Measurements from ENCODE around the gene KCNB1. TPM values are rescaled to one million over a fixed set of nuclear protein-coding genes. Genes with fewer than 3 reads are reported as not detected.
A peak's percentile ranks its signal among the peaks of the same experiment; 100 is the strongest.

KCNB1 gene
- total and polyA plus RNA-seq, 2 donors (not counting 1 experiment from before 2014, with no cell fraction given), result under 0.01 to 0.07 TPM

DNA sequence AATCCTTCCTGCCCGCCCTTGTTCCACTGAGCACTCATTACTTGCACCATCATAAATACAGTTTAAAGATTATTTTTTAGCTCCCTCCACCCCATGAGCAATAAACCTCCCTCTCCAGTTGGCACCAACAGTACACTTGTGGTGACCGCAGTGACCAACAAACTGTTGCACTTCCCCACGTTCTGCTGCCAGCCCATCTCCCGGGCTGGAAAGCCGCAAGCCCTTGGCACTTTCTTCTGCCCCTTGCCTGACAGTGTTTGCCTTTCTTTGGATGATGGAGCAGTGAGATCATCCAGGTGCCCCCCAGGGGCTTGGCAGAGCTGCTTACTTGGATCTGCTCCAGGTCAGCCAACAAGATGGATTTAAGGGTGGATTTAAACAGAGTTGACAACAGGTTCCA lies 21.6 kb downstream of the KCNB1 start:
- no peak overlapping the region for H3K4me3 ChIP-seq (replicated peaks in 1 of 4; ENCODE audit: control extremely low read depth in 1 of 4, insufficient read depth in 1 of 4, low read depth in 3 of 4, low read length in 4 of 4)
- no peak overlapping the region for H3K4me2 ChIP-seq (ENCODE audit: extremely low read depth, insufficient read depth, low read length)
- no peaks in the 10 kb centered on the region for H3K9me3 ChIP-seq (ENCODE audit: control insufficient read depth, insufficient read depth, low read depth, low read length)
- no peak overlapping the region for H3K27ac ChIP-seq (ENCODE audit: insufficient read depth, low read length)
- no peaks in the 10 kb centered on the region for H3K79me2 ChIP-seq (ENCODE audit: control insufficient read depth, insufficient read depth, low read length)
- H4K20me1 ChIP-seq (ENCODE audit: control insufficient read depth, extremely low read depth, insufficient read depth, low read length), result no peaks in the 10 kb centered on the region
- H3K36me3 ChIP-seq (ENCODE audit: control insufficient read depth, insufficient read depth, low read length), result no peaks in the 10 kb centered on the region
- H2AFZ ChIP-seq (ENCODE audit: low read length), result no peak overlapping the region
- DNase-seq (ENCODE audit: low read depth in 2 of 2), result peak in 1 of 2 donors; percentile 51
- H3K9ac ChIP-seq (ENCODE audit: insufficient read depth, low read length), result no peak overlapping the region
- H3K4me1 ChIP-seq (ENCODE audit: control insufficient read depth, extremely low read depth, insufficient read depth, low read length), result no peaks in the 10 kb centered on the region
- TF ChIP-seq EZH2 (IDR thresholded peaks at IDR 0.05; ENCODE audit: low read length, missing control alignments), result no peak
- TF ChIP-seq, protein P1, sequence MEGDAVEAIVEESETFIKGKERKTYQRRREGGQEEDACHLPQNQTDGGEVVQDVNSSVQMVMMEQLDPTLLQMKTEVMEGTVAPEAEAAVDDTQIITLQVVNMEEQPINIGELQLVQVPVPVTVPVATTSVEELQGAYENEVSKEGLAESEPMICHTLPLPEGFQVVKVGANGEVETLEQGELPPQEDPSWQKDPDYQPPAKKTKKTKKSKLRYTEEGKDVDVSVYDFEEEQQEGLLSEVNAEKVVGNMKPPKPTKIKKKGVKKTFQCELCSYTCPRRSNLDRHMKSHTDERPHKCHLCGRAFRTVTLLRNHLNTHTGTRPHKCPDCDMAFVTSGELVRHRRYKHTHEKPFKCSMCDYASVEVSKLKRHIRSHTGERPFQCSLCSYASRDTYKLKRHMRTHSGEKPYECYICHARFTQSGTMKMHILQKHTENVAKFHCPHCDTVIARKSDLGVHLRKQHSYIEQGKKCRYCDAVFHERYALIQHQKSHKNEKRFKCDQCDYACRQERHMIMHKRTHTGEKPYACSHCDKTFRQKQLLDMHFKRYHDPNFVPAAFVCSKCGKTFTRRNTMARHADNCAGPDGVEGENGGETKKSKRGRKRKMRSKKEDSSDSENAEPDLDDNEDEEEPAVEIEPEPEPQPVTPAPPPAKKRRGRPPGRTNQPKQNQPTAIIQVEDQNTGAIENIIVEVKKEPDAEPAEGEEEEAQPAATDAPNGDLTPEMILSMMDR (conservative IDR thresholded peaks at IDR 0.05 in 1 of 2, IDR thresholded peaks at IDR 0.05 in 1 of 2; ENCODE audit: low read depth in 1 of 2, low read length in 2 of 2), result no peak
- H3K27me3 ChIP-seq (ENCODE audit: control insufficient read depth, insufficient read depth, low read length), result peaks cover 2% of the 10 kb centered on the region

DNA sequence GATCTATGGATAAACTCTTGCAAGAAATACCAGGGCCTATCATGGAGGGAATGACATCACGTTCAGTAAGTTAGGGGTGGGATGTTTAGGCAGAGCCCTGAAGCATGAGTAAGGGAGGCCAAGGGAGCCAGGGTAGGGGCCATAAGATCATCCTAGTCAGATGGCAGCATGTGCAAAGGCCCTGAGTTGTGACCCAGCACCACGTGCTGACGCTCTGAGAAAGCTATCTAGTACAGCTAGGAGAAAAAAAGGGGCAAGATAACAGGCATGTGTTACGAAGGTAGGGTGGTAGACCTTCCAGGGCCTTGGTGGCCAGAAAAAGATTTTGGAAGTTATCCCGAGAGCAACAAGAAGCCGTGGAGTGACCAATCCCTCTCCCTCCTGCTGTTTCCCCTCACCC lies 22.3 kb downstream of the KCNB1 start:
- no peak overlapping the region for H2AFZ ChIP-seq (ENCODE audit: low read length)
- no peaks in the 10 kb centered on the region for H3K9me3 ChIP-seq (ENCODE audit: control insufficient read depth, insufficient read depth, low read depth, low read length)
- peaks cover 2% of the 10 kb centered on the region for H3K27me3 ChIP-seq (ENCODE audit: control insufficient read depth, insufficient read depth, low read length)
- H3K9ac ChIP-seq (ENCODE audit: insufficient read depth, low read length), result no peak overlapping the region
- no peak overlapping the region for H3K27ac ChIP-seq (ENCODE audit: insufficient read depth, low read length)
- no peak overlapping the region for H3K4me2 ChIP-seq (ENCODE audit: extremely low read depth, insufficient read depth, low read length)
- H3K79me2 ChIP-seq (ENCODE audit: control insufficient read depth, insufficient read depth, low read length), result no peaks in the 10 kb centered on the region
- no peak for DNase-seq (ENCODE audit: low read depth in 2 of 2)
- H3K4me3 ChIP-seq (replicated peaks in 1 of 4; ENCODE audit: control extremely low read depth in 1 of 4, insufficient read depth in 1 of 4, low read depth in 3 of 4, low read length in 4 of 4), result no peak overlapping the region
- H3K36me3 ChIP-seq (ENCODE audit: control insufficient read depth, insufficient read depth, low read length), result no peaks in the 10 kb centered on the region
- H3K4me1 ChIP-seq (ENCODE audit: control insufficient read depth, extremely low read depth, insufficient read depth, low read length), result no peaks in the 10 kb centered on the region
- no peak for TF ChIP-seq EZH2 (IDR thresholded peaks at IDR 0.05; ENCODE audit: low read length, missing control alignments)
- TF ChIP-seq, protein P1 (conservative IDR thresholded peaks at IDR 0.05 in 1 of 2, IDR thresholded peaks at IDR 0.05 in 1 of 2; ENCODE audit: low read depth in 1 of 2, low read length in 2 of 2), result no peak
- no peaks in the 10 kb centered on the region for H4K20me1 ChIP-seq (ENCODE audit: control insufficient read depth, extremely low read depth, insufficient read depth, low read length)

DNA sequence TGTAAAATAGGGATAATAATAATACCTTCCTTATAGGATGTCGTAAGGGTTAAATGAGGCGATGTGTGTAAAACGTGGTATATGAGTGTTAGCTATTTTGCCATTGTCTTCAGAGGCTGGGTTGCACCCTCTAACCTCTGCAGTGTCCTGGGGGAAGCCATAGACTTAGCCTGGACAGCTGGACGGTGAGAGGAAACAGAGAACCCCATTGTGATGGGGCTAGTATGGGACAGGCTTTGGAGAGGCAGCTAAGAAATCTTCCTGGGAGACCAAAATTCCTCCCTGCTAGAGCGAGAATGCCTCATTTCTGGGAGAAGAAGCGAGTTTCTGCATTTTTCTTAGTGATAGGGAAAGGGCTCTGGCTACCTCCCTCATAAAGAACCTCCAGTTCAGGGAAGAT lies 22.8 kb downstream of the KCNB1 start:
- H2AFZ ChIP-seq (ENCODE audit: low read length), result no peak overlapping the region
- H3K27ac ChIP-seq (ENCODE audit: insufficient read depth, low read length), result no peak overlapping the region
- H4K20me1 ChIP-seq (ENCODE audit: control insufficient read depth, extremely low read depth, insufficient read depth, low read length), result no peaks in the 10 kb centered on the region
- H3K79me2 ChIP-seq (ENCODE audit: control insufficient read depth, insufficient read depth, low read length), result no peaks in the 10 kb centered on the region
- no peaks in the 10 kb centered on the region for H3K4me1 ChIP-seq (ENCODE audit: control insufficient read depth, extremely low read depth, insufficient read depth, low read length)
- no peak overlapping the region for H3K4me3 ChIP-seq (replicated peaks in 1 of 4; ENCODE audit: control extremely low read depth in 1 of 4, insufficient read depth in 1 of 4, low read depth in 3 of 4, low read length in 4 of 4)
- H3K9ac ChIP-seq (ENCODE audit: insufficient read depth, low read length), result no peak overlapping the region
- DNase-seq (ENCODE audit: low read depth in 2 of 2), result no peak
- no peaks in the 10 kb centered on the region for H3K36me3 ChIP-seq (ENCODE audit: control insufficient read depth, insufficient read depth, low read length)
- H3K4me2 ChIP-seq (ENCODE audit: extremely low read depth, insufficient read depth, low read length), result no peak overlapping the region
- H3K9me3 ChIP-seq (ENCODE audit: control insufficient read depth, insufficient read depth, low read depth, low read length), result no peaks in the 10 kb centered on the region
- TF ChIP-seq EZH2 (IDR thresholded peaks at IDR 0.05; ENCODE audit: low read length, missing control alignments), result no peak
- TF ChIP-seq, protein P1 (conservative IDR thresholded peaks at IDR 0.05 in 1 of 2, IDR thresholded peaks at IDR 0.05 in 1 of 2; ENCODE audit: low read depth in 1 of 2, low read length in 2 of 2), result no peak
- peaks cover 2% of the 10 kb centered on the region for H3K27me3 ChIP-seq (ENCODE audit: control insufficient read depth, insufficient read depth, low read length)

Measured in fibroblast of lung (primary cell).